Stimulated activated CD8-positive, alpha-beta memory T cell treated with anti-CD3 and anti-CD28 coated beads, Interleukin-15, amount 100 ng/mL, for 1 hour (primary cell): ENCODE data around the gene FRG2.
"Not testable (repeated sequence)": the region's sequence is repeated elsewhere in the genome, so short reads cannot be mapped to it uniquely, and the experiment has no call there.

ENCODE experiments used
- DNase-seq: peaks from one replicate; pipeline ENCODE4 v3.0.0-alpha.2; 2020; ENCODE audit warnings: low read depth

FRG2 gene

GRCh38 chr4:190027156-190027555 lies at the start of gene FRG2:
FRG2 (minus strand) TSS chr4:190027256; CDS start chr4:190027204, 52 bp downstream.
- not testable (repeated sequence) for DNase-seq

GRCh38 chr4:190068351-190068750 lies 41.3 kb upstream of the FRG2 start:
- DNase-seq = not testable (repeated sequence)

- DNase-seq = not testable (repeated sequence)
Observed at GRCh38 chr4:190064805-190065204, 37.7 kb upstream of the FRG2 start.

DNA sequence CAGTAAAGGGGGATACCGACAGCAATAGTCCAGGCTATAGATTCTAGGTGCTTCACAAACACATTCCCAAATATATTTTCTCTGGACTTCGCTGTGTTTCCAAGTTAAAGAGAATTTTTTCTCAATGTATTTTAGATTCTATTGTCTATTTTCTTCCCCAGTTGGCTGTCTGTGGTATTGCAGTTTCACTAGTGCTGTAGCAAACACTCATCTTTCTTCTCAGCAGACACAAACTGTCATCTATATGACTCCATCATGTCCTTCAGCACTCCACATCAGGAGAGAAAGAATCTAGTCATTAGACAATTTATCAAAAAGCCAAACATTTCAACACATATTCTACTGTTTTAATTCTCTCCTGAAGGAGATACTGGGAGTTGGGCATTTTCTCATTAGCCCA lies 37.3 kb upstream of the FRG2 start, which contains the start of gene DBET:
TSS of gene DBET (plus strand) at position 161 of the 400 bp plus-strand sequence.
- not testable (repeated sequence) for DNase-seq

DNA sequence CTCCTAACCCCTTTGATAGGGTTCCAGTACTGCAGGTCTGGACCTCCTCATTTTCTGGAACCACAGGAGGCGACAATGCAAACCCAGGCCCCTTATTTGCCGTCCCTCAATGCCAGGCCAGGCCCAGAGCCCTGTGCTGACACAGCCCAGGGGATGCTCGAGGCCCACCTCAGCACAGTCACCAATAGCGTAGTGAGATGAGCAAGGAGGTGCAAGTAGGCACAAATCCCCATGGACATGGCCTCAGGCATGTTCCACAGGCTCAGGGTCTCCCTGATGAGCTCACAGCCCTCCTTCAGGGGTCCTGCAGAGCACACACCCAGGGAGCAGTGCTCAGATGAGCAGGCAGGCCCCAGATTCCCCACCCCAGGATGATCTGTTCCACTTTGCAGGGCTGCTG lies 31.9 kb upstream of the FRG2 start:
- not testable (repeated sequence) for DNase-seq

DNA sequence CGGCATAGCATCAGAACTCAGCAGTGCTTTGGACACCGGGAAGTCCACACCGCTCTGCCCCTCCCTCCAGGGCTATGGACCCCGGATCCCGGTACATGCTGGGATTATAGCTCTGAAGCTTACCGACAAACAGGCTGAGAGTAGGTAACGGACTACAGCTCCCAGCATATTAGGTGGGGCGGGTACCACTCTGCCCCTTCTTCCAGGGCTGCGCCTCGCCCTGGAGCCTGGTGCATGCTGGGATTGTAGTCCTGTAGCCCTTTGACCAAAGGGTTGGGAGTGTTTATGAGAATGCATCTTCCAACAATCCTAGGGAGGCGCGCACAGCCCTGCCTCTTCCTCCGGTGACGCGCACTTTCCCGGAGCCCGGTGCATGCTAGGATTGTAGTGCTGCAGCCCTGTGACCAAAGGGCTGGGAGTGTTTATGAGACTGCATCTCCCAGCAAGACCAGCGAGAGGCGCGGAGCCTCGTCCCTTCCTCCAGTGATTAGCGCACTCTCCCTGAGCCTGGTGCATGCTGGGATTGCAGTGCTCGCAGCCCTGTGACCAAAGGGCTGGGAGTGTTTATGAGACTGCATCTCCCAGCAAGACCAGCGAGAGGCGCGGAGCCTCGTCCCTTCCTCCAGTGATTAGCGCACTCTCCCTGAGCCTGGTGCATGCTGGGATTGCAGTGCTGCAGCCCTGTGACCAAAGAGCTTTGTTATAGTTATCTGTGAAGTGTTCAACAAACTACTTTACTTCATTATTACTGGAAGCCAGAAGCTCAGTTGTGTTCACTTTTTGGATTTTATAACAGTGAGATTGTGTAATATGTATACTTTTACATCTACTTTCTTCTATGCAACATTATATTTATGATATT lies 22.6 kb upstream of the FRG2 start:
- not testable (repeated sequence) for DNase-seq

DNA sequence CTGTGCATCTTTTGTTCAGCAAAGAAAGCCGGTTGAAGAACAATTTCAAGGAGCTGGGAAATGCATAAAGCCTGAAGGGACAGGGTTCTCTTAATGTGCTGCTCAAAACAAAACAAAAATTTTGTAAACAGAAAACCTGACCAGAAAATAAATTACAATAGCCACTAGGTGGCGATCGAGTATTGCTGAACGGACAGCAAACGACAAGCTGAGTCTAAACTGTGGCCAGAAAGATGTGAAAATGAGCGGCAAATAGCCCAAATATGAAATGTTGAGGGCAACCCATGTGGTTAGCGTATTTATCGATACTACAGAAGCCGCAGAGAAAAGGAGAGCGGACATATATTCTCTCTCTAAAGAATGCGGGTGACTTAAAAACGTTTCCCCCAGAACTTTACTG lies 20.6 kb upstream of the FRG2 start:
- DNase-seq = not testable (repeated sequence)

DNA sequence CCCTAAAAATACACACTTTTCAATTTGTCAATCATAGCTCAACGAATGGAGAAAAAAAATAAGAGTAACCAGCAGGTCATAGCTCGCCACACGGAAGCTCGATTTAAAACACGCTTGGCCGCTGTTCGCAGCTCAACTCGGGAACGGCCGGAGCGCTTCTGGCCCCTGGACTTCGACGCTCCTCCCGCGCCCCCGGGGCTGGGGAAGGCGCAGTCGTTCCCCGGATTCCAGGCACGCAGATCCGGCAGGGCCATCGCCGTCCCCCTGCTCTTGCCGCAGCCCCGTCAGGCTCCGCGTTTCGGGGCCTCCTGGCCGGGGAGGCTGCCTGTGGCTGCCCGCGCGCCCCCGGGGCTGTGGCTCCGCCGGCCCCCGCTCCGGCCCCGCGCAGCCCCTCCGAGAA lies 13.8 kb upstream of the FRG2 start:
- not testable (repeated sequence) for DNase-seq

DNA sequence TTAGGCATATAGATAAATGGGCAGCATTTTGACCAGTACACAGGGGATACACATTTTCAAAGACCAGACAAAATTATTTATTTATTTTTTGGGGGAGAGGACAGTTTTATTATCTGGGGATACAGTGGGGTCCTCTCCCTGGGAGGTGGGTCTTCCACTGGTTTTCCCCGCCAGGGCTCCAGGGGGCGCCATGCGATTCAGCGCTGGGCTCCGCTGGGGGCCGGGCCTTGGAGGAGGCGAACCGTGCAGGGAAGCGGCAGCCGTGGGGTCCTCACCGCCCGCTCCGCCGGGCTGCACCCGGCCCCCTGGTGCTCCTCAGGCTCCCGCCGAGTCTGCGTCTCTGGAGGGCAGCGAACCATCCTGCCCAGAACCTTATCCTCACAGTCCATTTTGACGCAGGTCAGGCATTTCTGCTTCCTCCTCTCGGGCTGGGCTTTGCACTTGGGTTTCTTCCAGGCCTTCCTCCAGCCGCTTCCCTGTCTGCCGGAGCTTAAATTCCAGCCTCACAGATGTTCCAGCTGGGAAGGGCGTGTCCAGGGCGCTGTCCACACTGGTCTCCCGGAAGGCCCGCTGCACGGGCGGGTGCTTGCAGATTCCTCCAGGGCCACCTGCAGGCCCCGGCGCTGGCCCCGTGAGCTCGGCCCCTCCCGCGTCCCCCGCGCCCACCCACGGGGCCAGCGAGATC lies 10.8 kb upstream of the FRG2 start:
- DNase-seq = not testable (repeated sequence)

DNA sequence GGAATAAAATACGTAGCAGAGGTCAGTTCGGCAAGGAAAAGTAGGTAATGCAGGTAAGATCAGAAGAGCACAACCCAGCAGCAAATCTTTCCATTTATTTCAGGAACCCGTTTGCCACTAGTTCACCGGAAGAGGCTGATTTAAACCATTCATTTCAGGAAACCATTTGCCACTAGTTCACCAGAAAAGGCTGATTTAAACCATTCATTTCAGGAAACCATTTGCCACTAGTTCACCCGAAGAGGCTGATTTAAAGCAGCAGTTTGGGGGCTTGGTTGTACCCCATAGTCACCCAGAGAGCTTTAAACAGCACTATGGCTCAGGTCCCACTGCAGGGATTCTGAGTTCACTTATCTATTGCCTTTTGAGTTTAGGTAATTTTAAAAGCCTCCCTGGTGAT lies 4.2 kb upstream of the FRG2 start:
- DNase-seq = not testable (repeated sequence)

DNA sequence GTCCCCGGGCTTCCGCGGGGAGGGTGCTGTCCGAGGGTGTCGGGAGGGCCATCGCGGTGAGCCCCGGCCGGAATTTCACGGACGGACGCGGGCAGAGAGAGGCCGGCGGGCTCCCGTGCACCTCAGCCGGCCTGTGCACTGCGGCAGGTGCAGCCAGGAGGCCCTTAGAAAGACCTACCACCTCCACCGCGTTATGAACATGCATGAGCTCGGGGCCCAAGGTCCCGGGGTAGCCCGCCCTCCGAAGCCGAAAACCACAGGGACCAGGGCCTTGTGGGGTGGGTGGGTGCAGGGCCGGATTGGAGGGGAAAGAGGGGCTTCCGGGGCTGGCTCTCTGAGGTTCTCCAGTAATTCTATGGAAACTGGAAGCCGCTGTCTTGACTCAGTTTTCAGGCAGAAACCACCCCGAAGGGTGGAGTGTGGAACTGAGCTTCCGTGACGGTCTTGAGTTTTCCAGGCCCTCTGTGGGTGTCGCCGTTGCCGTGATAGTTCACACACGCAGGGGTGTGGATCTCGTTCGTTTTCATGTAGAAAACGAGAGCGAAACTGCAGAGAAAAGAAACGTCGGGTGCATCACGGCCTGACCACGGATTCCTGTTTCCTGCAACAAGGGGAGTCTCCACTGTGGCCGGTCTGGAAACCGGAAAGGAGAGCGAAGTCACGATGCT lies 4.3 kb downstream of the FRG2 start:
- DNase-seq = not testable (repeated sequence)

DNA sequence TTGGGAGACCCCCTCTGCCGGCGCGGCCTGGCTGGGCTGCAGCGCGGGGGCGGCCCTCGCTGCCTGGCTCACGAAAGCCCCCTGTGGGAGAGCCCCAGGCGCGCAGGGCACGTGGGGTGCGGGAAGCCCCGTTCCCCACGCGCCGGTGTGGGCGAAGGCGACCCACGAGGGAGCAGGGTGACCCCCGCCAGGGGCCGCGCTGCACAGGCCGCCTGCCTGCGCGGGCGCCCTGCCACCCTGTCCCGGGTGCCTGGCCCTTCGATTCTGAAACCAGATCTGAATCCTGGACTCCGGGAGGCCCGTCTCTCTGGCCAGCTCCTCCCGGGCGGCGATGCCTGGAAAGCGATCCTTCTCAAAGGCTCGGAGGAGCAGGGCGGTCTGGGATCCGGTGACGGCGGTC lies 5.1 kb downstream of the FRG2 start:
- DNase-seq = not testable (repeated sequence)

DNA sequence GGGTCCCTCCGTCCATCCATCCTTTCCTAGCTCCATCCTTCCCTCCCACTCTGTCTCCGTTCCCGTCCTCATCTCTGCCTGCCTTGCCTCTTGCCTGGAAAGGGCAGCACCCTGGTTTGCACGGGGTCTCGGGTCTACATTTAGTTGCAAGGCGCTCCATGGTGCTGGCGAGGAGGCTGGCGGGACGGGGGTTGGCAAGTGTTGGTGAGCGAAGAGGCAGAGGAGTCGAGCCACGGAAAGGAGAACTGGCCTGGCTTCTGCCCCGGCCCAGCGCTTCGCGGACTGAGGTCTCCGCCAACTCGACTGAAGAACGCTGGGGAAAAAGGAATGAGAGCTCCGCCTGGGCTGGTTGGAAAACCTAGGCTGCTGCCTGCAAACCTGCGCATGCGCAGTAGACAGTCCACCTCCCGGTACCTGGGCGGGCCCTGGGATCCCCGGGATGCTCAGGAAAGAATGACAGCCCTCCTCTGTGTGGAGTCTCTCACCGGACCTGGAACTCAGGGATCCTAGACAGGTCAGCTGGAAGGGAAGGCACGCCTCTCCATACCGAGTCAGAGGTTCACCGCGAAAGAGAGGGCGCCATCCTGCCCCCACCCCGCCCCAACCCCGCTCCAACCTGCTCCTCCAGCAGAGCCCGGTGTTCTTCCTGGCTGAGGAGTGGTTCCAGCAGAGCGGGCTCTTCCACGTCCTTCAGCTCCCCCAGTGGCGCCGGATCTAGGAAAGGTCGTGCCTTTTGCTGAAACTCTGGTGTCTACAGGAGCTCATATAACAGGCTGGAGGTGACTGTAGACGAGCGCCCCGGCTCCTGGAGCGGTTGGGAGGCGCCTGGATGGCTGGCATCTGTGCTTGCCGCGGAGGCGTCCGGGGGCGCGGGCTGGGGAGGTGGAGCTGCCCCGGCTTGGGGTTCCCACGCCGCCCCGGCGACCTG lies 6.0 kb downstream of the FRG2 start:
- no peak for DNase-seq

DNA sequence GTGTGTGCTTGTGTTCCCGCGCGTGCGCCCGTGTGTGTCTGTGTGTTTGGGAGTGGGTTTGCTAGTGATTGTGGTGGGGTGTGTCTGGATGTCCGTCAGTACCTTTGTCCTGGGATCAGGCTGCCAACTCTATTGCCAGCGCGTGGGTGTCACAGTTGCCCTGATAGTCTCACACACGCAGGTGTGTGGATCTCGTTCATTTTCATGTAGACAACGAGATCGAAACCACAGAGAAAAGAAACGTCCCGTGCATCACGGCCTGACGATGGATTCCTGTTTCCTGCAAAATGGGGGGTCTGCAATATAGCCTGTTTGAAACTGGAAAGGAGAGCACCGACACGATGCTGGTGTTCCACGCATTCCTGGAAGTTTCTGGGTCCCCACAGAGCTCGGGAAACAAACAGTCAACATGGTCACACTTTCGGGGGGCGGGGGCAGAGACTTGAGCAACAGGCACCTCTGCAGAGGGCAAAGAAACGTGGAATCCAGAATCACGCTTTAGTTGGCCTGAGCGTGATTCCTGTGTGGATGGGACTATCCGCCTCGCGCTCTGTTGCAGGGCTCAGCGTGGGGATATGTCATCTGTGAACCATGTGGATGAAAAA lies 7.1 kb downstream of the FRG2 start:
- DNase-seq = not testable (repeated sequence)

DNA sequence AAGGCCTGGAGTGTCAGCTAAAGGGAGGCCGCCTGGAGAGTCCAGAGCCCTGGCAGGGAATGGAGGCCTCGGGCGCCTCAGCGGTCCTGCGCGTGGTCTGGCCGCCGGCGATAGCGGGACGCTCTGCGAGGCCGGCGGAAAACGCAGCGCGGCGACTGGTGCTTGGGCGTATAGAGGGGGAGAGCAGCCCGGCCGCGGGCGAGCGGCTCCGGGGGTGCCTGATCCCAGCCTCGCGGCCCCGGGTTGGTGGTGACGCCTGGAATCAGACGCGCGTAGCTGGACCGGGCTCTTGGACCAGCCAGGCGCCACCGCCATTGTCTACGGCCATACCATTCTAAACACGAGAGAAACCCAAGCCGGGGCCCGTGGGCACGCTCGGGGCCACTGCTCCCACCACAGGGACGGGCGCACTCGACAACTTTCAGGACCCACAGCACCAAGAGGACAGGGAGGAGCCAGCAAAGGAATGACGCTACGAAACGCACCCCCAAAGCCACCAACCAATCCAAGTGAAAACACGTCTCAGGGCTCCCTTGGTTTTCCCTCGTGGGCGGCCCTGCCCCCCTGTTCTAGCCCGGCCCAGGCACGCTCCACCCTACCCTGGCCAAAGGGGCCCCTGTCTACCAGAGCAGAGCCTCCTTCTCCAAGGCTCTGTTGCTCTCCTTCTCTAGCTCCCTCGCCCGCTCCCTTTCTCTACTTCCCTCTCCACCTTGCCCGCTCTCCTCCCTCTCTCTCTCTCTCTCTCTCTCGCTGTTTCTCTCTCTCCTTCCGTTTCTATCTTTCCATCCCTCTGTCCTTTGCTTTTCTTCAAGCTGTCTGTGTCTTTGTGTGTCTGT lies 7.8 kb downstream of the FRG2 start:
- DNase-seq = no peak

DNA sequence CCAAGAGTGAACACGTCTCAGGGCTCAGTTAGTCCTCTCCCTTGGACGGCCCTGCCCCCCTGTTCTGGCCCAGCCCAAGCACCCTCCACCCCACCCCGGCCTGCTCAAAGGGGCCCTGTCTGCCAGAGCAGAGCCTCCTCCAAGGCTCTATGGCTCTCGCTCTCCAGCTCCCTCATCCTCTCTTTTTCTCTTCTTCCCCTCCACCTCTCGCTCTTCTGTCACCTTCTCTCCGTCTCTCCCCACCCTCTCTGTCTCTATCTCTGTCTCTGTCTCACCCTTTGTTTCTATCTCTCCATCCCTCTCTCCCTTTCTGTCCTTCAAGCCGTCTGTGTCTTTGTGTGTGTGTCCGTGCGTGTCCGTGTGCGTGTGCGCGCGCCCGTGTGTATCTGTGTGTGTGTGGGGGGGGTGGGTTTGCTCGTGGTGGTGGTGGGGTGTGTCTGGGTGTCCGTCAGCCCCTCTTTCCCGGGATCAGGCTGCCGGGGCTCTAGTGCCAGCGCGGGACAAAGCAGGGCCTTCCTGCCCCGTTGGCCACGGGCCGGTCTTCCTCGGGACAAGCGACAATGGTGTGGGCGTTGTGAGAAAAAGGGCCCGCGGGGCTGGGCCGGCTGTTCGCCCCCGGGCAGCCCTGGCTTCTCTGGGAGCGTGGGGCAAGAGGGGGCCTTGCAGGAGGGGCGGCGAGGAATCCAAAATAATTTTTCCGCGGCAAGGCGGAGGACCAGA lies 8.7 kb downstream of the FRG2 start:
- DNase-seq = no peak

- DNase-seq = no peak
Observed at GRCh38 chr4:190017357-190018200, 9.5 kb downstream of the FRG2 start.
